Subcutaneous adipose tissue (tissue), 4 donors: Measurements from ENCODE around the gene SLC35E2B. TPM values are rescaled to one million over a fixed set of nuclear protein-coding genes. Genes with fewer than 3 reads are reported as not detected.

Experiments
- CTCF ChIP-seq: fragments of 450-650 bp; IDR thresholded peaks from one replicate; pipeline ENCODE4 v1.5.1; 2016; ENCODE audit warnings: low read depth, mild to moderate bottlenecking, control low read depth, antibody characterized with exemption, moderate library complexity
- total RNA-seq, 4 donors: library from RNA; depleted of rRNA; stranded (reverse); fragments of >200 nt; gene quantifications; one replicate each; pipeline ENCODE4 v1.1.0, GENCODE V29; 2016

Gene SLC35E2B
- total RNA-seq, 4 donors from 2014 or later, result 31.3 to 45.2 (median 36.5) TPM

DNA sequence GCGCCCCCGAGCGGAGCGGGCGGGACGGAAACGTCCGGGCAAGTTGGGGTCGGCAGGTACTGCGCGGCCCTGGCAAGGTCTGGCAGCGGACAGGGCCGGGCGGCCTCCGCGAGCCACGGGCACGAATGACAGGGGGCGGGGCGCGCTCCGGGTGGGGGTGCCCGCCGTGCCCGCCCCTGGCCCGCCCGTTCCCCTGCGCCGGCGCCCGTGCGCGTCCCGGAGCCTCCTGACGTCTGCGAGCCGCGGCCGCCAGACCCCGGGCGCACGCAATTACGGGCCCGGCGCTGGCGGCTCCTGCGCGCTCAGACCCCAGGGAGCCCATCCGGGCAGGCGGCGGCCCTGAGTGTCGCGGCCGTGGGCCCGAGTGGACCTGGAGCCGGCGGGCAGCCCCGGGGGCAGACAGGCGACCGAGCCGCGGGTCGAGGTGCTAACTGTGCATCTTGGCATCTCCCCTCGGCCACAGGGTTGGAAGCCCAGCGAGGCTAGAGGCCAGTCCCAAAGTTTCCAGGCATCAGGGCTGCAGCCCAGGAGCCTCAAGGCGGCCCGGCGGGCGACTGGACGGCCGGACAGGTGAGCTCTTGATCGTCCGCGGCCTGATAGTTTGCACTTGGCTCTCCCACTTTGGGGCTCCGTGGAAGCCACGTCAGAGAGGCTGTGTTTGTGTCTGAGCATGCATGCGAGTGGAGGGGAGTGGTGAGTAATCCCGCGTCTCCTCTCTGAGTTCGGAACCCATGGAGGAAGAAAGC is 76.4 kb downstream of the SLC35E2B start:
- TF ChIP-seq CTCF, result no peak

DNA sequence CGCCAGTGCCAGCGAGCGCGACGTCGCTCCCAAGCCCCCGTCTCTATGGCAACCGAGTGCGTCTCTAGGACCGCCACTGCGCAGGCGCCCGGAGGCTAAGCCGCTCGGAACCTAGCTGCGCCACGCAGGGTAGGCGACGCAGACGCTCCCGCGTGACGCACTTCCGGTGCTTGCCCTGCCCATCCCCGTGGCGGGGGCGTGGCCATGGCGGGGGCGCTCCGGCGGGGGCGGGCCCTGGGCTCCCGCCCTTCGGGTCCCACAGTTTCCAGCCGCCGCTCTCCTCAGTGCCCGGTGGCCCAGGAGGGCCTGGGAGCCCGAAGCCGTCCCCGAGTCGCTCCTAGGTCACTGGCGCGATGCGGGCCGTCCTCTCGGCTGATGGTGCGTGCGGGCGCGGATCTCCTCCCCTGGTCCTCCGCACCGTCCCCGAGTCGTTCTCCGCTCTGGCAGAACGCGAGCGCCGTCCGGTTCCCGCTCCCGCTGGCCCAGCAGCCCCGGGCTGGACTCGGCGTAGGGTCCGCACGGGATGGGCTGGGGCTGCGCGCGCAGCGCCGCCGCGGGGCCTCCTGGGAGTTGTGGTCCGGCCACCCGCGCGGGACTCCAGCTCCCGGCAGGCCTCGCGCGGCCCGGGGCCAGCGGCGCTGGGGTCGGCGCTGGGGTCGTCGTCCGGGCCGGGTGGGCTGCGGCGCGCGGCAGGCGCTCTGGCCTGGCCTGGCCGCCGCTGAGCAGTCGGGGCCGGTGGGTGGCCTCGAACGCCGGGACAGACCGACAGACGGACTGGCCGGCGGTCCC is 77.1 kb downstream of the SLC35E2B start, which contains the start of gene MIB2:
TSS of gene MIB2 (plus strand) at position 245 of the 789 bp plus-strand sequence. CDS start 7,953 bp downstream, outside the sequence.
- TF ChIP-seq CTCF, result no peak

DNA sequence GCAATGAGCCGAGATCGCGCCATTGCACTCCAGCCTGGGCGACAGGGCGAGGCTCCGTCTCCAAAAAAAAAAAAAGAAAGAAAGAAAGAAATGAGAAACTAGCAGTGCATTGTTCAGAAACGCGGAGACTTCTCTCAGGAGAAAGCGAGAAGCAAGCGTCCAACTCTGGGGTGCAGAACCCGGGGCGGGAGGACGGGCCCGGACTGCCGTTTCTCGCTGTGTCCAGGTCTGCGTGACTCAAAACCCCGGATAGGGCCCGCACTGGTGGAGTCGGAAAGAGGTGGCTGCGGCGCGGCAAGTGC is 77.7 kb downstream of the SLC35E2B start:
- no peak for TF ChIP-seq CTCF

DNA sequence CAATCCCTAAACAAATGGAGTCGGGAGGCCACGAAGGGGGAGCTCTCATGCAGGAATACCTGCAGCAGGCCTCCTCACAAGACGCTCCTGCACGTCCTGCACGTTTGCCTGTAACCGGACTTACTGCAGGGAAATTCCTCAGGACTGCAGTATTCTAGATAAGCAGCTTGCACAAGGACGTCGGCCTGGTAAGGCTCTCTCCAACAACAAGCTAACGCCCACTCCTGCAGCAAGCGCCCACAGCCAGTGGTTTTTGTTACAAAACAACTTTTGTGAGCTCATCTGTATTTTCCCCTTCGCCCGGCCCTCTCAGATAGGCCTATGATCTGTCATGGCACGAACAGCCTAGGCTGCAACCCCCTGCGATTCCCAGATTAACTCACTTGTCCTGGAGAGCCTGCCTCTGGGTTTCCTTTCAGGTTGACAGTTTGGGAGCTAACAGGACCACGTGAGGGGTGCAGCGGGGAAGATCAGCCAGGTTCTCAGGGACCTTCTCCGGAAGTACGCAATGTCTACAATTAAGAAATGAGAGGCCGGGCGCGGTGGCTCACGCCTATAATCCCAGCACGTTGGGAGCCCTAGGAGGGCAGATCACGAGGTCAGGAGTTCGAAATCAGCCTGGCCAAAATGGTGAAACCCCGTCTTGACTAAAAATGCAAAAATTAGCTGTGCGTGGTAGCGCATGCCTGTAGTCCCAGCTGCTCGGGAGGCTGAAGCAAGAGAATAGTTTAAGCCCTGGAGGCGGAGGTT is 78.2 kb downstream of the SLC35E2B start:
- TF ChIP-seq CTCF, result no peak

- no peak for TF ChIP-seq CTCF
Observed at GRCh38 chr1:1613509-1614082, 79.0 kb downstream of the SLC35E2B start.

DNA sequence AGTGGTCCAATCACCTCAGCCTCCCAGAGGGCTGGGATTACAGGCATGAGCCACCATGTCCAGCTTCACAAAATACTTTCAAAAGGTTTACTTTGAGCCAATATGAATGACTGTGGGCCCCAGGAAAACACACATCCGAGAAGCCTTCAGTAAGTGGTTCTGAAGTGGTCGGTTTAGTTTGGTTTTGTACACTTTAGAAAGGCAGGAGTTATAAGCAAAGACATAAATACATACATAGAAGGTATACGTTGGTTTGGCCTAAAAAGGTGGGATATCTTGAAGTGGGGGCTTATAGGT is 80.5 kb downstream of the SLC35E2B start:
- TF ChIP-seq CTCF, result no peak

GRCh38 chr1:1610796-1611195 is 81.8 kb downstream of the SLC35E2B start:
- TF ChIP-seq CTCF, result no peak
